ENCODE measurements around the gene KIAA1755.
A peak's percentile ranks its signal among the peaks of the same experiment; 100 is the strongest.

KIAA1755 gene

GRCh38 chr20:38272398-38272797 is 11.9 kb upstream of the KIAA1755 start:
- Histone ChIP-seq H3K4me1 (ENCODE audit: control insufficient read depth, insufficient read depth, low read length) (peaks cover 63% of the 10 kb centered on the region), H3K4me3 (ENCODE audit: low read length) (peak overlapping the region; percentile 33), H3K27me3 (ENCODE audit: control insufficient read depth, insufficient read depth, low read length) (no peaks in the 10 kb centered on the region), H3K9me3 (replicated peaks; ENCODE audit: low read length) (no peaks in the 10 kb centered on the region), H3K4me2 (ENCODE audit: low read length) (peak overlapping the region; percentile 54), H3K36me3 (ENCODE audit: insufficient read depth, low read length) (no peaks in the 10 kb centered on the region), H3K9ac (ENCODE audit: low read depth, low read length) (peak overlapping the region; percentile 50)

GRCh38 chr20:38271608-38272120 is 11.1 kb upstream of the KIAA1755 start:
- no peaks in the 10 kb centered on the region for H3K36me3 ChIP-seq (ENCODE audit: insufficient read depth, low read length)
- H3K27me3 ChIP-seq (ENCODE audit: control insufficient read depth, insufficient read depth, low read length), result no peaks in the 10 kb centered on the region
- H3K4me1 ChIP-seq (ENCODE audit: control insufficient read depth, insufficient read depth, low read length), result peaks cover 61% of the 10 kb centered on the region
- H3K4me2 ChIP-seq (ENCODE audit: low read length), result peak overlapping the region; percentile 63
- H3K4me3 ChIP-seq (ENCODE audit: low read length), result peak overlapping the region; percentile 33
- peak overlapping the region; percentile 50 for H3K9ac ChIP-seq (ENCODE audit: low read depth, low read length)
- no peaks in the 10 kb centered on the region for H3K9me3 ChIP-seq (replicated peaks; ENCODE audit: low read length)

DNA sequence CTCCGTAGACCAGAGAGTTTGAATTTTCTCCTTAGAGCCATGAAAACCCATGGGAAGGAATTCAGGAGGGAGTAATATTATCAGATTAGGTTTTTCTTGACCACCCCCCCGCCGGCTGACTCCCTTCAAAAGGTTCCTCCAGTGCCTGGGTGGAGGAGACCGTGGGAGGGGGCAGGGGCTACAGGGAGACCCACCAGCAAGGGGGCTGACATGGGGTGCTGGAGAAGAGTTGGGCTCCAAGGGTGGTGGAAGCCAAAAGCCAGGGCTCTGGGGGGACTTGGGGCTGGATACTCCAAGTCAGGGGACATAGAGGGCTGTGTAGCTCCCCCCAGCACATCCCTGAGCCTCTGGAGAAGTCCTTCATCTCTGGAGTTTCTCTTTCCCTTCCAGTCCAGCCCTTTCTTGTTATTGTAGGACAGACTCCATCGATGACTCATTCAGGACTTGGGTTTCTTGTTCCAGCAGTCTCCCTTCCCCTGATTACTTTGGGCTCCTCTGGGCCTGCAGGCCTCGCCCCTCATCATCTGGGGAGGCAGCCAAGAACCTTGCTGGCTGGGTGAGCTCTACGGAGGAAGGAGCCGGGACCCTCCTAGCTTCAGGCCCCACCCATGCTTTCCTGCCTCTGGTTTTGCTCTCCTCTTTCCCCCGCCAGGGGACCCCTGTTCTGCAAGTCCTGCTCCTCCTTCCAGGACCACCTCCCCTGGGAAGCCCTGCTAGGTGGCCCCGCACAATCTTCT is 10.5 kb upstream of the KIAA1755 start:
- H3K9ac ChIP-seq (ENCODE audit: low read depth, low read length), result peak overlapping the region; percentile 47
- no peaks in the 10 kb centered on the region for H3K27me3 ChIP-seq (ENCODE audit: control insufficient read depth, insufficient read depth, low read length)
- H3K4me3 ChIP-seq (ENCODE audit: low read length), result peak overlapping the region; percentile 33
- H3K36me3 ChIP-seq (ENCODE audit: insufficient read depth, low read length), result no peaks in the 10 kb centered on the region
- H3K4me2 ChIP-seq (ENCODE audit: low read length), result peak overlapping the region; percentile 63
- no peaks in the 10 kb centered on the region for H3K9me3 ChIP-seq (replicated peaks; ENCODE audit: low read length)
- peaks cover 56% of the 10 kb centered on the region for H3K4me1 ChIP-seq (ENCODE audit: control insufficient read depth, insufficient read depth, low read length)

DNA sequence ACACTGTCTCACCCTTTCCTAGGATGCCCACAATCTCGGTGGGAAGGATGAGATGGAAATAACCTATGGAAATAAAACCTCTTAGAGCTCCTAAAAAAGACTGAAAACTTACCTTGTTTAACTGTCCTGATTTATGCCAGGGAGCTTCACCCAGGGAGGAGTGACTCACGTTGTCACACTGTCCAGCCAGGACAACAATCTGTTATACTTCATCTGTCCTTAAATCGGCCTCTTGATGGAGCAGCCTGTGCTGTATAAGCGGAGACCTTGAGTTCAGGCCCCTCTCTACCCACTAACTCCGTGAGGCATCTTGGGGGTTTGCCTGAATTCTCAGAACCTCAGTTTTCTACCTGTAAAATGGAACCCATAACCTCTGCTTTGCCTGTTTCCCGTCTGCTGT is 9.2 kb upstream of the KIAA1755 start:
- Histone ChIP-seq H3K9me3 (replicated peaks; ENCODE audit: low read length) (no peaks in the 10 kb centered on the region), H3K4me1 (ENCODE audit: control insufficient read depth, insufficient read depth, low read length) (peaks cover 45% of the 10 kb centered on the region), H3K27me3 (ENCODE audit: control insufficient read depth, insufficient read depth, low read length) (no peaks in the 10 kb centered on the region), H3K36me3 (ENCODE audit: insufficient read depth, low read length) (no peaks in the 10 kb centered on the region), H3K9ac (ENCODE audit: low read depth, low read length) (no peak overlapping the region), H3K4me2 (ENCODE audit: low read length) (no peak overlapping the region), H3K4me3 (ENCODE audit: low read length) (no peak overlapping the region)

DNA sequence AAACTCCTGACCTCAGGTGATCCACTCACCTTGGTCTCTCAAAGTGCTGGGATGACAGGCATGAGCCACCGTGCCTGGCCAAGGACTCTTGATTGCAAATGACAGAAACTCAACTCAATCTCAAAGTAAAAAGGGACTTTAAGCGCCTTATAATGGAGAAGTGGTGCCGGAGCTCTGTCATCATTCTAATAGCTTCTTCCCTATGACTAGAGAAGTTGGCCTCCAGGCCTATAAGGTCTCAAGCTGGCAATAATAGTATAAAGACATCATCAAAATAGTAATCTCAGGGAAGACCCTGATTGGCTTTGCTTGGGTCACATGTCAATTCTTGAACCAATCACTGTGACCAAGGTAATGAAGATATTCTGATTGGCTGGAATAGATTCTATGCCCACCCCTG is 8.5 kb upstream of the KIAA1755 start:
- H3K4me1 ChIP-seq (ENCODE audit: control insufficient read depth, insufficient read depth, low read length), result peaks cover 39% of the 10 kb centered on the region

GRCh38 chr20:38267901-38268514 is 7.5 kb upstream of the KIAA1755 start:
- H3K36me3 ChIP-seq (ENCODE audit: insufficient read depth, low read length), result no peaks in the 10 kb centered on the region
- H3K4me2 ChIP-seq (ENCODE audit: low read length), result no peak overlapping the region
- no peak overlapping the region for H3K9ac ChIP-seq (ENCODE audit: low read depth, low read length)
- no peaks in the 10 kb centered on the region for H3K27me3 ChIP-seq (ENCODE audit: control insufficient read depth, insufficient read depth, low read length)
- no peak overlapping the region for H3K4me3 ChIP-seq (ENCODE audit: low read length)
- no peaks in the 10 kb centered on the region for H3K9me3 ChIP-seq (replicated peaks; ENCODE audit: low read length)
- peaks cover 31% of the 10 kb centered on the region for H3K4me1 ChIP-seq (ENCODE audit: control insufficient read depth, insufficient read depth, low read length)

More for the DNA sequence above, 8.5 kb upstream of the KIAA1755 start:
- Histone ChIP-seq H3K36me3 (ENCODE audit: insufficient read depth, low read length) (no peaks in the 10 kb centered on the region), H3K4me3 (ENCODE audit: low read length) (no peak overlapping the region), H3K27me3 (ENCODE audit: control insufficient read depth, insufficient read depth, low read length) (no peaks in the 10 kb centered on the region), H3K9me3 (replicated peaks; ENCODE audit: low read length) (no peaks in the 10 kb centered on the region), H3K9ac (ENCODE audit: low read depth, low read length) (no peak overlapping the region), H3K4me2 (ENCODE audit: low read length) (no peak overlapping the region)

- no peaks in the 10 kb centered on the region for H3K9me3 ChIP-seq (replicated peaks; ENCODE audit: low read length)
- no peaks in the 10 kb centered on the region for H3K27me3 ChIP-seq (ENCODE audit: control insufficient read depth, insufficient read depth, low read length)
- no peak overlapping the region for H3K4me2 ChIP-seq (ENCODE audit: low read length)
- no peak overlapping the region for H3K9ac ChIP-seq (ENCODE audit: low read depth, low read length)
- no peaks in the 10 kb centered on the region for H3K36me3 ChIP-seq (ENCODE audit: insufficient read depth, low read length)
- no peak overlapping the region for H3K4me3 ChIP-seq (ENCODE audit: low read length)
- peaks cover 24% of the 10 kb centered on the region for H3K4me1 ChIP-seq (ENCODE audit: control insufficient read depth, insufficient read depth, low read length)
Observed at GRCh38 chr20:38267296-38267695, 6.8 kb upstream of the KIAA1755 start.

DNA sequence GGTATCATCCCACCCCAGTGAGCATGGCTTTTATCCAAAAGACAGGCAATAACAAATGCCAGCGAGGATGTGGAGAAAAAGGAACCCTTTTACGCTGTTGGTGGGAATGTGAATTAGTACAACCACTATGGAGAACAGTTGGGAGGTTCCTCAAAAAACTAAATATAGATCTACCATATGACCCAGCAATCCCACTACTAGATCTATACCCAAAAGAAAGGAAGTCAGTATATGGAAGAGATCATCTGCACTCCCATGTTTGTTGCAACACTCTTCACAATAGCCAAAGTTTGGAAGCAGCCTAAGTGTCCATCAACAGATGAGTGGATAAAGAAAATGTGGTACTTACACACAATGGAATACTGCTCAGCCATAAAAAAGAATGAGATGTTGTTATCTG is 5.9 kb upstream of the KIAA1755 start:
- Histone ChIP-seq H3K4me2 (ENCODE audit: low read length) (no peak overlapping the region), H3K27me3 (ENCODE audit: control insufficient read depth, insufficient read depth, low read length) (no peaks in the 10 kb centered on the region), H3K4me1 (ENCODE audit: control insufficient read depth, insufficient read depth, low read length) (peaks cover 16% of the 10 kb centered on the region), H3K36me3 (ENCODE audit: insufficient read depth, low read length) (no peaks in the 10 kb centered on the region), H3K9me3 (replicated peaks; ENCODE audit: low read length) (no peaks in the 10 kb centered on the region), H3K9ac (ENCODE audit: low read depth, low read length) (no peak overlapping the region), H3K4me3 (ENCODE audit: low read length) (no peak overlapping the region)

- Histone ChIP-seq H3K4me1 (ENCODE audit: control insufficient read depth, insufficient read depth, low read length) (peaks cover 18% of the 10 kb centered on the region), H3K9me3 (replicated peaks; ENCODE audit: low read length) (no peaks in the 10 kb centered on the region), H3K4me2 (ENCODE audit: low read length) (no peak overlapping the region), H3K27me3 (ENCODE audit: control insufficient read depth, insufficient read depth, low read length) (no peaks in the 10 kb centered on the region), H3K4me3 (ENCODE audit: low read length) (no peak overlapping the region), H3K36me3 (ENCODE audit: insufficient read depth, low read length) (no peaks in the 10 kb centered on the region), H3K9ac (ENCODE audit: low read depth, low read length) (no peak overlapping the region)
Observed at GRCh38 chr20:38262931-38263330, 2.4 kb upstream of the KIAA1755 start.

DNA sequence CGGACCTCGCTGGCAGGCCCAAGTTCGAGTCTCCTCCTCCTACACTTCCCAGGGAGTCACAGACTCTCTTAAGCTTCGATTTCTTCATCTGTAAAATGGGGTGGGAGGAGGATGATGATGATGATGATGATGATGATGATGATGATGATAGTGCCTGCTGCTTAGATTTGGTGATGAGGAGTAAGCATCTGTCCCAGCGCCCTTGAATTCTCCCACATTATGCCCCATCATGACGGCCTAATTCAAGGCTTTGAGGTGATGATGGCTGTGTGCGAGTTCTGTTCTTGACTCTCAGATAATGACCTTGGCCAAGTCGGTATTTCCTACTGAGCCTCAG is 487 bp upstream of the KIAA1755 start:
- peak overlapping the region; percentile 81 for H3K4me3 ChIP-seq (ENCODE audit: low read length)
- H3K9me3 ChIP-seq (replicated peaks; ENCODE audit: low read length), result no peaks in the 10 kb centered on the region
- peak overlapping the region; percentile 53 for H3K9ac ChIP-seq (ENCODE audit: low read depth, low read length)
- H3K27me3 ChIP-seq (ENCODE audit: control insufficient read depth, insufficient read depth, low read length), result no peaks in the 10 kb centered on the region
- peaks cover 29% of the 10 kb centered on the region for H3K4me1 ChIP-seq (ENCODE audit: control insufficient read depth, insufficient read depth, low read length)
- no peaks in the 10 kb centered on the region for H3K36me3 ChIP-seq (ENCODE audit: insufficient read depth, low read length)
- H3K4me2 ChIP-seq (ENCODE audit: low read length), result peak overlapping the region; percentile 77

- Histone ChIP-seq H3K9ac (ENCODE audit: low read depth, low read length) (peak overlapping the region; percentile 79), H3K36me3 (ENCODE audit: insufficient read depth, low read length) (no peaks in the 10 kb centered on the region), H3K9me3 (replicated peaks; ENCODE audit: low read length) (no peaks in the 10 kb centered on the region), H3K4me3 (ENCODE audit: low read length) (peak overlapping the region; percentile 81), H3K4me1 (ENCODE audit: control insufficient read depth, insufficient read depth, low read length) (peaks cover 39% of the 10 kb centered on the region), H3K27me3 (ENCODE audit: control insufficient read depth, insufficient read depth, low read length) (no peaks in the 10 kb centered on the region), H3K4me2 (ENCODE audit: low read length) (peak overlapping the region; percentile 91)
Observed at GRCh38 chr20:38260025-38260377, 534 bp downstream of the KIAA1755 start.
